ENCODE data around the gene TUFT1.

The TUFT1 gene

DNA sequence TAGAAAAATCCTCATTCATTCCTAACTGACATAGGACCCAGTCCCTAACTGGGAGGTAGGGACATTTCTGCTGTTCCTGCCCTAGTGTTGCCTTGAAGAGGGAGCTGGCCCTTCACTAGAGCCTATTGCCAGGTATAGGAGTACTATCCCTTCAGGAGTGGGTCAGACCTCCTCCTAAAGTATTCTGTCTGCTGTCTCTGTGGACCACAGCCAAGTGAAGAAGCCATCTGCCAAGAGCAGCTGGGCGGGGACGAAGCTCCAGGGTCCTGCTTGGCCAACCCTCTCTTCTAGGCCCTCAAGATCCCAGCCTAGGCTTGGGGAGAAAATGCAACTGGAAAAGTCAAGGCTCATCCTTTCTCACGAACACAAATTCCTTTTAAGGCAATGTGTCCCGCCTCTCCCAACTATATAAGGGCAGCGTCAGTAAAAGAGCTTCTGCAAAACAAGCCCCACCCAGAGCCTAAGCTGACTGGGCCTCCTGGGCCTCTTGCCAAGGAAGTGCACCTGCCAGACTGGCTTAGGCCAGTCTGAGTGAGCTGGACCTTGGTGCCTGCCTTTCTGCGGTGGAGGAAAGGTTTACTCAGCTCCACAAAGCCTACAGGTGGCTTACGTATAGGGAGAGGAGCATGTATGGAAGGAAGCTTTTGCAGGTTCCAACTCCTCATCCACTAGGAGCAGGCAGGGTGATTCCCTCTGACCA, 638 bp upstream of the TUFT1 start:
- DNase-seq: peak; percentile 99

DNA sequence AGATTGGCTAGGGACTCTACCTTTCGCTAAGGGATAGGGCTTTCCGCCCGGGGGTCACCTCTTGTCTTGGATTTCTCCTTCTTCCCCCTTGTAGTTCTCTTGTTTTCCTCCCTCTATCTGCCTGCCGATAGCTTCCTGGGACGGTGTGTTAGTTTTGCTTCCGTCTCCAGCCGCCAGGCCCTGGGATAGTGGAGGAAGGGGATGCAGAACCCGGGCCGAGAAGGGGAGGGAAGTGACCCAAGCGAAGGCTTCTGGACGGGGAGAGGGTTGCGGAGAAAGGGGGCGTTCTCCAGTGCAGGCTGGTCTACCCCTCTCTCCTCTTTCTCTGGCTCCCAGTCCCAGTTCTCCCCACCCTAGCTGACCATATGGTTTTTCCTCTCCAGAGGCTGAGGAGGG, 871 bp downstream of the TUFT1 start:
- DNase-seq: peak; percentile 40

GRCh38 chr1:151541752-151542151, 1.6 kb downstream of the TUFT1 start:
- DNase-seq: no peak

DNA sequence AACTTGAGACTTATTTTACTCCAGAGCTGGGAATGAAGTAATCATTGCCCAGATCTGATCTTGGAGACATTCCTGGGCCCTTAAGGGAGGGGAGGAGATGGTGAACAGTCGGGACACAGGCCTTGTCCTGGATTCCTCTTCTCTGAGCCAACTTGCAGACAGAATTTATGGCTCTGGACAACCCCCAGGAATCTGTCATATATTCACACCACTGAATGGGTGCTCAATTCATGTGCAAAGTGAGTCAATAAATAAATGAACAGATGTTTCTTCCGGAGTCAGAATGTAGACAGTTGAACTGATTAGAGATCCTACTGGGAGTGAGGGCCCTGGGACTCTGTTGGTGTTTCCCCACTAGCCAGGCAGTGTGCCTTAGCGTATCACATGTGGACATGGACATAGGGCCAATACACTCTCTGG, 2.6 kb downstream of the TUFT1 start:
- no peak for DNase-seq

- DNase-seq: no peak
These were observed 5.4 kb downstream of the TUFT1 start for GRCh38 chr1:151545542-151545941.

DNA sequence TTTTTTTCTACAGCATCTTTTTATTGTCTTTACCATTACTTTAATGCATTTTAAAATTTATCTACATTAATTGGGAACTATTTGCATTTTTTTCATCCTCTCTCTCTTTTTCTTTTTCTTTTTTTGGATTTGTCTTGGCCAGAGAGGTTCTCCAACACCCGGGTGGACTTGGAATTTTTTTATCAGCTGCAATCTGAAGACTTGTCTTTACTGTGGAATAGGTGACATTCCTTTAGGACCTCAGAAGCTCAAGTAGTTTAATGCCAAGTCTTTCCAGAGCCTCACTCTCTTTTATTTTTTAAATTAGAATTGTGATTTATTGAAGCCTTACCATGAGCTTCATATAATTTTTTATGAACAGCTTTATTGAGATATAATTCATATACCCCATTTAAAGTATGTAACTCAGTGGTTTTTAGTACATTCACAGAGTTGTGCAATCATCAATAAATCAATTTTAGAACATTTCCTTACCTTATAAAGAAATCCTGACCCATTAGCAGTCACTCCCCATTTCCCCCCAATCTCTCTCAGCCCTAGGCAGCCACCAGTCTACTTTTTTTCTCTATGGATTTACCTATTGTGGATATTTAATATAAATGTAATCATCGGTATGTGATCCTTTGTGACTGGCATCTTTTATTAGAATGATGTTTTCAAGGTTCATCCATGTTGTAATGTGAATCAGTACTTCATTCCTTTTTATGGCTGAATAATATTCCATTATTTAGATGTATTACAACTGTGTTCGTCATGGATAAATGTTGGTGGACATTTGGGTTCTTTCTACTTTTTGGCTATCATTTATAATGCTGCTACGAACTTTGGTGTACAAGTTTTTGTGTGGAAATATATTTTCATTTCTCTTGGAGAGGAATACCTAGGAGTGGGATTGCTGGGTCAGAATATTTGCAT, 6.2 kb downstream of the TUFT1 start:
- no peak for DNase-seq

GRCh38 chr1:151547119-151547899, 7.2 kb downstream of the TUFT1 start:
- DNase-seq: no peak

DNA sequence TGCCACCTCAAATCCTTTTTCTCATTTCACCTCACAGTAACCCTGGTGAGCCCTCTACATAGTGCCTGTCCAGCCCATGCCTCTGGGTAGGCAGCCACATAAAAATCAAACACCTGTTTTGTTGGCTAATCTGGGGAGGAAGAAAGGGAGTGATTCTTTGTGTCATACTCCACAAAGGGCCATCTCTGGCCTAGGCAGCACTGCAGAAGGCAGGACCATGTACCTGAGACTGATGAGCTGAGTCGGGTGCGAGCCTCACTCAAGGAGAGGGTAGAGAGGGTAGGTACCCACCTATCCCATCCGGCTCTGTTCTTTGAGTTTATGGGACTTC, 7.8 kb downstream of the TUFT1 start:
- no peak for DNase-seq

DNA sequence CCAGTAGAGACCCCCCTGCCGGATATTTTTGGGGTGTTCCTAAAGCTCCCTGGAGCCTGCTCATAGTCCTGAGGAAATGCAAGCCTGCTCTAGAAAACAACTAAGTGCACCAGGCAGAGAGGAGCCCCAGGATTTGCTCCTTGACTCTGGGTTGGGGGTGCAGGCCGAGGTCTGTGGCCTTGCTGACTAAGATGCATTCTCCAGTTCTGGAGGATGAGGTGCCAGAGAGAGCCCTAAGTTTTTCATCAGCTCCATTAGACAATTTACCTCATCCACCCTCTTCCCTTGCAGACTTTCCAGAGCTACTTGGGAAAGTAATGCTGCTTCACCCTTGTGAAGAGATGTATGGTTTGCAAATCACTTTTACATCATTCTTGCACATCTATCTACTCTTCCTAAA, 9.1 kb downstream of the TUFT1 start:
- DNase-seq: no peak

DNA sequence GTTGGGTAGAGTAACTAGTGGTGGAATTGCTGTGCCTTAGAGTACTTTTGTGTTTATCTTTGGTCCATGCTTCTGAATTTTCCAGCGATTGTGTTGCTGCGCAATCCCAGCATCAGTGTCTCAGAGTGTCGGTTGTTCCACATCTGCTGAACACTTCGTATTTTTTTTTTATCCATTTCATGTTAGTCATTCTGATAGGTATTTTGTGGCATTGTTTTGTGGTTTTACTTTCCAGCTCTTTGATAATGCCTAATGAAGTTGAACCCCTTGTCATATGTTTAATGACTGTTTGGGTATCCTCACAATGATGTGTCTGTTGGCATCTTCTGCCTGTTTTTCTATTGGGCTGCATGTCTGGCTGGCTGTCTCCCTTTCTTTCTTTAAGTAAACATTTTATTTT, 13.6 kb downstream of the TUFT1 start:
- no peak for DNase-seq

DNA sequence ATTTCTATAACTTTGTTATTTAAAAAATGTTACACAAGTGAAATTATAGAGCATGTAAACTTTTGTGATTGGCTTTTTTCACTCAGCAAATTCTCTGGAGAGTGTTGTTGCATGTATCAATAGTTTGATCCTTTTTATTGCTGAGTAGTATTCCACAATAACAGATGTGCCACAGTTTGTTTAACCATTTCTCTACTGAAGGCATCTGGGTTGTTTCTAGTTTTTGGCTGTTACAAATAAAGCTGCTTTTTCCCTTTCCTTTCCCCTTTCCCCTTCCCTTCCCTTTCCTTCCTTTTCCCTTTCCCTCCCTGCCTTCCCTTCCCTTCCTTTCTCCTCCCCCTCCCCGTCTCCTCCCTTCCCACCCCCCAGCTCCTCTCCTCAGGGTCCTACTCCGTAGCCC, 15.9 kb downstream of the TUFT1 start:
- no peak for DNase-seq

GRCh38 chr1:151562661-151563060, 22.6 kb downstream of the TUFT1 start:
- no peak for DNase-seq

DNA sequence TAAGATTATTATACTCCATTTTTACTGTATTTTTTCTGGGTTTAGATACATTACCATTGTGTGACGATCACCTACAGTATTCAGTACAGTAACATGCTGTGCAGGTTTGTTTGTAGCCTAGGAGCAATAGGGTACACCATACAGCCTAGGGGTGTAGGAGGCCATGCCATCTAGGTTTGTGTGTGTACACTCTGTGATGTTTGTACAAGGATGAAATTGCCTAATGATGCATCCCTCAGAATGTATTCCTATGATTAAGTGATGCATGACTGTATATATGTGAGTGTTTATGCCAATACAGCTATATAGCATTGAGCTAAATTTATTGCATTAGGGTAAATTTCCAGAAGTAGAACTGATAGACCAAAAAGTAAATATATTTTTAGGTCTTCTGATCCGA, 23.3 kb downstream of the TUFT1 start:
- no peak for DNase-seq

GRCh38 chr1:151565502-151566189, 25.5 kb downstream of the TUFT1 start:
- no peak for DNase-seq

- DNase-seq: no peak
These were observed 28.5 kb downstream of the TUFT1 start for GRCh38 chr1:151568626-151569088.

GRCh38 chr1:151570819-151571218, 30.7 kb downstream of the TUFT1 start:
- DNase-seq: no peak

DNA sequence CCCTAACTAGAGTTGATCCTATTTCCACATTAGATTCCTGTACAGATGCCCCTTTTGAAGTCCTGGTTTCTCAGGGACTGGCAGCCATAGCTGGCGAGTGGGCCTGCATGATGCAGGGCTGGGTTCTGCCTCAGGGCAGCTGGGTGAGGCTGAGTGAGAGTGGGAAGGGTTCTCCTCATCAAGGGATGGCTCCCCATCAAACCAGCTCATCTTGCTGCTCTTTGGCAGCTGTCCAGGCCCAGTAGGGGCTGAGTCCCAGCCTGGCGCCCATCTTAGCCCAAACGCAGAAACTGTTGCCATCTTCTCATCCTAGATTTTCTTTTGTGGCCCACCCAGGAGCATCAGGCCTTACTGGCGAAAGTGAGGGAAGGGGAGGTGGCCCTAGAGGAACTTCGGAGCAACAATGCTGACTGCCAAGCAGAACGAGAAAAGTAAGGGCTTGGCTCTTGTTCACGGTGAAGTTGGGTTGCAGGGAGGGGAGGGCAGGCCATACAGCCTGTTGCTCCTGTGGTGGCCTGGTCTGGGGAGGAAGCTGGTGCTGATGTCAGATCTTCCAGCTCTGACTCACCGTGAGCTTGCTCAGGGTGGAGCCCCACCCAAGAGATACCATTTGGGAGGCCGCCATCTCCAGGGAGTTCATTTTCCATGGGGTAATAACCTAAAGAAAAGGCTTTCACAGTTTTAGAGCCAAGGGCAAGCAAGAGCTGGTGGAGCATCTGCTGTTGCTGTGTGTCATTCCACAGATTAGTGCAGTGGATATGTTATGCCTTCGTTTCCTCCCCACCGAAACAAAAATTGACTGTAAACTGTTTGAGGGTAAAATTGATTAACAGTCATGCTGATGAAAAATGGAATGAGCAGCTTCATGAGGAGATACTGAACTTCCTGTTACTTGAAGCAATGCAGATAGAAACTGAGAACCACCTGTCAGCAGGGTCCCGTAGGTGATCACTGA, 34.7 kb downstream of the TUFT1 start:
- no peak for DNase-seq

GRCh38 chr1:151577173-151577572, 37.1 kb downstream of the TUFT1 start:
- no peak for DNase-seq

DNA sequence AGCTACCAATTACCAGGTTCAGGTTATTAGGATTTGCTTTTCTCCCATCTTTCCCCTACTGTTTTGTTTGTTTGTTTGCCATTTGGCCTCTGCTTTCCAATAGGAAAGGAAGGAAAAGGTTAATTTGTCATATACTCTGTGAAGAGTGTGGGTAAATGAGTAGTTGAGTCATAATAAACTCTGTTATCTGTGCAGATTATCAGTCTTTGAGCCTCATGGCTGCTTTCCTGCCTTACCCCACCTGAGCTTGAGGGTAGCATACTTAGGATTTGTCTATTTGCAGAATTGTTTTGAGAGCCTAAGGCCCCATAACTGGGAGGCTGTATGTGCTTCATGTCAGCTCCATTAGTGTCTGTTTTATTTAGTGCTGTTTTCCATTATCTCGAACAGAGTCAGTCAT, 38.8 kb downstream of the TUFT1 start:
- DNase-seq: no peak

DNA sequence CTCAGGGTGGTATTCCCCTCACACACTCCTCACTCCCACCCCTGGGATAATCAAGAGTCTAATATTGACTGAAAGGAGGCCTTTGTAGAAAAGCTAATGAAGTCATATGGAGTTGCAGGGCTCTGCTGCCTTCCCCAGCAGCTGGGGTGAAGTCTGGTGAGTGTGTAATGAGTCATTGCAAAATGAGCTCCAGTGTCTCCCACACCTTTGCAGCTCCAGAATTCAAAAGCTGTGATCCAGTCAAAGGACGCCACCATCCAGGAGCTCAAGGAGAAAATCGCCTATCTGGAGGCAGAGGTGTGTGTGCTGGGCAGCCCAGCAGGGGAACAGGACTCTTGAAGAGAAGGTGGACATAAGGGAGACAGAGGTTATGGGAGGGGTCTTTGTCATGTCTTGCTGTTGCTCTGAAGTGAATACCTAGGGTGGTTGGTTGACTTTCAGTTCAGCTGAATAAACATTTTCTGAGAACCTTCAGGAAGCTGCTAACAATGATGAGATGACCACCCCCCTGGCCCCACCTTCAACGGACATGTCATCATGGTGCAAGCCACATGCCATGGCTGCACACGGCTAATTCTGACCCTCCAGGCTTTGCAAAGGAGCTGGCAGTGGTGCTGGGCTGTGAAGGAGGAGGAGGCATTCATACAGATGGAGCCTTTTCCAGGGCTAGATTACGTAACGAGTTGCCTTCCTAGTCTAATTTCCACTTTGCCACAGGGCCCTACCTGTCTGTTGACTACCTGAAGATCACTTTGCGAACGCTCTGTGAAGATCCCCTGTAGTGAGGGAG, 39.5 kb downstream of the TUFT1 start:
- DNase-seq: no peak

DNA sequence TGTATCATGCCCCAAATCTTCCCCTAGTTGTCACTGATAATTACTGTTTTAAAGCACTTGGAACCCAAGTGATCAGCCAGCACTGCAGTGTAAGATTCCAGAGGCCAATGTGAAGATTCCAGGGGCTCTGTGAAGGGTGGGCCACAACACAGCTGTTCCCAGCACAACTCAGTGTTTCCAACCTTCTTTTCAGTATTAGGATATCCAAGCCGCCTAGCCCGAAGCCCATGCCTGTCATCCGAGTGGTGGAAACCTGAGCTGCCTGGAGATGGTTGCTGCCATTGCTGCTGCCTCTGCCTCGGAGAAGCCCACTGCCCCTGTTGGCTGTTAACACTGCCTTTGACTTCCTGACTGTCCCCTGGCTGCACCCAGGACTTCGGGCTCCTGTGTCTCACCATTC, 41.3 kb downstream of the TUFT1 start:
- no peak for DNase-seq

Data from DMS79 treated with DMSO at 0.1 percent for 48 hours (cell line).